ENCODE data around the gene FUS. TPM values are rescaled to one million over a fixed set of nuclear protein-coding genes. Genes with fewer than 3 reads are reported as not detected.

FUS gene
- polyA plus RNA-seq, 1 donor: 928 TPM

GRCh38 chr16:31225193-31225592 is 45.3 kb downstream of the FUS start:
- DNase-seq: no peak

DNA sequence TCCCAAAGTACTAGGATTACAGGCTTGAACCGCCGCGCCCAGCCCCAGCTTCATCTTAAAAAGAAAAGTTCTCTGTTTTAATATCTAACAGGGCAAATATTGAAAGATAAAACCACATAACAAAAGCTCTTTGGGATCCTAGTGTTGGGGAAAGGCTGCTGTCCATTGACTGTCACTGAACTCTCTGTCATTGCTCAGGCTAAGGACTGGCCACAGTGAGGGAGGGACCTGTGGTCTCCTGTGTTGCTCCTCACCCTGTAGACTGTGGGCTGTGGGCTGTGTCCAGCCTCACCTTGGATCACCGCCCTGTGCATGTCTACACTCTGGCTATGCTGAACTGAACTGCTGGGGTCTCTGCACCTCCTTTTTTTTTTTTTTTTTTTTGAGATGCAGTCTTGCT is 48.3 kb downstream of the FUS start:
- no peak for DNase-seq

GRCh38 chr16:31229501-31229900 is 49.6 kb downstream of the FUS start:
- DNase-seq: no peak

DNA sequence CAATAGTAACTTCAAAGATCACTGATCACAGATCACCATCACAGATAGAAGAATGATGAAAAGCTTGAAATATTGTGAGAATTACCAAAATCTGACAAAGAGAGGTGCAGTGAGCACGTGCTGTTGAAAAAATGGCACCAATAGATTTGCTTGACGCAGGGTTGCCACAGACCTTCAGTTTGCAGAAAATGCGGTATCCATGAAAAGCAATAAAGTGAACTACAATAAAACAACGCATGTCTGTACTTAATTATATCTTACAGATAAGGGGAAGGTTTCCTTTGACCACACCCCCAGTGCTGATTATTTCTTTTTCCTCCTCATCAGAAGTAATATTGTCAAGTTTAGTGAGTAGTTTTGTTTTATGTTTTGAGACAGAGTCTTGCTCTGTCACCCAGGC is 58.1 kb downstream of the FUS start:
- no peak for DNase-seq

Other genes with a start within 250 kb of the FUS start
- gene ORAI3, start 231.1 kb upstream of the FUS start, polyA plus RNA-seq (ENCODE audit: insufficient read length): 17.2 TPM
- gene SETD1A, start 222.4 kb upstream of the FUS start, polyA plus RNA-seq (ENCODE audit: insufficient read length): 17.6 TPM
- 6.7 TPM for gene HSD3B7, start 194.9 kb upstream of the FUS start, polyA plus RNA-seq (ENCODE audit: insufficient read length)
- 2.5 TPM for gene STX1B, start 169.5 kb upstream of the FUS start, polyA plus RNA-seq (ENCODE audit: insufficient read length)
- gene STX4, start 146.6 kb upstream of the FUS start, polyA plus RNA-seq (ENCODE audit: insufficient read length): 38.6 TPM
- gene ZNF668, start 105.9 kb upstream of the FUS start, polyA plus RNA-seq (ENCODE audit: insufficient read length): 5.1 TPM
- gene ZNF646, start 105.7 kb upstream of the FUS start, polyA plus RNA-seq (ENCODE audit: insufficient read length): 10.3 TPM
- gene PRSS53, start 91.2 kb upstream of the FUS start, polyA plus RNA-seq (ENCODE audit: insufficient read length): 1.3 TPM
- 58.1 TPM for gene VKORC1, start 85.3 kb upstream of the FUS start, polyA plus RNA-seq (ENCODE audit: insufficient read length)
- 33.6 TPM for gene BCKDK, start 71.8 kb upstream of the FUS start, polyA plus RNA-seq (ENCODE audit: insufficient read length)
- gene KAT8, start 62.5 kb upstream of the FUS start, polyA plus RNA-seq (ENCODE audit: insufficient read length): 73.8 TPM
- 54.4 TPM for gene PRSS8, start 44.4 kb upstream of the FUS start, polyA plus RNA-seq (ENCODE audit: insufficient read length)
- 0.67 TPM for gene PRSS36, start 30.1 kb upstream of the FUS start, polyA plus RNA-seq (ENCODE audit: insufficient read length)
- gene PYCARD, start 22.6 kb downstream of the FUS start, polyA plus RNA-seq (ENCODE audit: insufficient read length): 7.3 TPM
- gene TRIM72, start 34.0 kb downstream of the FUS start, polyA plus RNA-seq (ENCODE audit: insufficient read length): 0.17 TPM
- not detected for gene PYDC1, start 37.0 kb downstream of the FUS start, polyA plus RNA-seq (ENCODE audit: insufficient read length)
- gene ITGAM, start 79.8 kb downstream of the FUS start, polyA plus RNA-seq (ENCODE audit: insufficient read length): 1.5 TPM
- 0.53 TPM for gene ITGAX, start 175.0 kb downstream of the FUS start, polyA plus RNA-seq (ENCODE audit: insufficient read length)
- gene ITGAD, start 213.2 kb downstream of the FUS start, polyA plus RNA-seq (ENCODE audit: insufficient read length): 0.52 TPM
- 0.85 TPM for gene COX6A2, start 248.2 kb downstream of the FUS start, polyA plus RNA-seq (ENCODE audit: insufficient read length)